Tibial nerve (tissue), 4 donors: ENCODE measurements around the gene PLSCR3. TPM values are rescaled to one million over a fixed set of nuclear protein-coding genes. Genes with fewer than 3 reads are reported as not detected.
"Not testable (repeated sequence)": the region's sequence is repeated elsewhere in the genome, so short reads cannot be mapped to it uniquely, and the experiment has no call there.

Experiments
- DNase-seq, 2 donors: peaks; one replicate each; pipeline ENCODE4 v3.0.0-alpha.2; 2019; ENCODE audit warnings: low spot score in 2 of 2
- H3K27ac ChIP-seq, 4 donors: fragments of 200-600 bp; sonication (generic) in 3 of 4; one replicate each; pipeline ENCODE4 v1.5.1; 2017 to 2019; ENCODE audit warnings: mild to moderate bottlenecking in 1 of 4
- H3K27me3 ChIP-seq, 2 donors: fragments of 200-600 bp; sonication (generic) in 1 of 2; one replicate each; pipeline versions ENCODE4 v1.5.1 to v1.6.0; 2017 to 2019
- H3K36me3 ChIP-seq, 3 donors: fragments of 200-600 bp; sonication (generic); one replicate each; pipeline ENCODE4 v1.5.1; 2018 to 2019
- H3K4me1 ChIP-seq, 4 donors: fragments of 200-600 bp; sonication (generic) in 3 of 4; one replicate each; pipeline ENCODE4 v1.5.1; 2017 to 2019
- H3K4me3 ChIP-seq, 4 donors: fragments of 200-600 bp; sonication (generic) in 3 of 4; one replicate each; pipeline ENCODE4 v1.5.1; 2017 to 2019; ENCODE audit warnings: mild to moderate bottlenecking in 1 of 4, moderate library complexity in 1 of 4
- H3K9me3 ChIP-seq, 4 donors: fragments of 200-600 bp; sonication (generic) in 3 of 4; one replicate each; pipeline ENCODE4 v1.5.1; 2017 to 2019
- EP300 ChIP-seq, 2 donors: sonication (generic); formaldehyde crosslinking; IDR thresholded peaks; one replicate each; pipeline ENCODE4 v1.6.1; 2017; ENCODE audit warnings: antibody characterized with exemption in 2 of 2, mild to moderate bottlenecking in 1 of 2
- POLR2A ChIP-seq, 2 donors: fragments of 450-650 bp; IDR thresholded peaks; one replicate each; pipeline ENCODE4 v1.6.1; 2017; ENCODE audit warnings: antibody characterized with exemption in 2 of 2, mild to moderate bottlenecking in 2 of 2, moderate library complexity in 2 of 2
- WGBS, 2 donors: methylation state at CpG; one replicate each; pipeline ENCODE4 v1.1.5; 2018; 5-methylcytosine and 5-hydroxymethylcytosine counted together
- total RNA-seq, 4 donors: library from RNA; depleted of rRNA; stranded (reverse); fragments of >200 nt; gene quantifications; one replicate each; pipeline ENCODE4 v1.1.0, GENCODE V29; 2016
- TF ChIP-seq, protein P1 (sequence below), 5 experiments: fragments of 200-600 bp in 3 of 5; fragments of 450-650 bp in 2 of 5; sonication (generic) in 3 of 5; IDR thresholded peaks; one replicate each; pipeline ENCODE4 v1.5.1; 2016 to 2019; ENCODE audit warnings: antibody characterized with exemption in 5 of 5, mild to moderate bottlenecking in 3 of 5, moderate library complexity in 2 of 5

The PLSCR3 gene
- total RNA-seq, 4 donors from 2014 or later, result 28.7 to 55.5 (median 42.9) TPM

- no peak for TF ChIP-seq EP300 (IDR thresholded peaks at IDR 0.05)
- TF ChIP-seq, protein P1, sequence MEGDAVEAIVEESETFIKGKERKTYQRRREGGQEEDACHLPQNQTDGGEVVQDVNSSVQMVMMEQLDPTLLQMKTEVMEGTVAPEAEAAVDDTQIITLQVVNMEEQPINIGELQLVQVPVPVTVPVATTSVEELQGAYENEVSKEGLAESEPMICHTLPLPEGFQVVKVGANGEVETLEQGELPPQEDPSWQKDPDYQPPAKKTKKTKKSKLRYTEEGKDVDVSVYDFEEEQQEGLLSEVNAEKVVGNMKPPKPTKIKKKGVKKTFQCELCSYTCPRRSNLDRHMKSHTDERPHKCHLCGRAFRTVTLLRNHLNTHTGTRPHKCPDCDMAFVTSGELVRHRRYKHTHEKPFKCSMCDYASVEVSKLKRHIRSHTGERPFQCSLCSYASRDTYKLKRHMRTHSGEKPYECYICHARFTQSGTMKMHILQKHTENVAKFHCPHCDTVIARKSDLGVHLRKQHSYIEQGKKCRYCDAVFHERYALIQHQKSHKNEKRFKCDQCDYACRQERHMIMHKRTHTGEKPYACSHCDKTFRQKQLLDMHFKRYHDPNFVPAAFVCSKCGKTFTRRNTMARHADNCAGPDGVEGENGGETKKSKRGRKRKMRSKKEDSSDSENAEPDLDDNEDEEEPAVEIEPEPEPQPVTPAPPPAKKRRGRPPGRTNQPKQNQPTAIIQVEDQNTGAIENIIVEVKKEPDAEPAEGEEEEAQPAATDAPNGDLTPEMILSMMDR (IDR thresholded peaks at IDR 0.05), result no peak
- no peak for TF ChIP-seq POLR2A (IDR thresholded peaks at IDR 0.05)
- Histone ChIP-seq H3K9me3 (no peaks in the 10 kb centered on the region), H3K36me3 (no peaks in the 10 kb centered on the region), H3K27ac (peak overlapping the region in 3 of 4 donors; percentile 45 to 79 (median 78)), H3K4me1 (peaks cover 0 to 40% (median 13%) of the 10 kb centered on the region in 4 donors), H3K4me3 (peak overlapping the region in 3 of 4 donors; percentile 20 to 61 (median 58)), H3K27me3 (peaks cover 0 to 54% of the 10 kb centered on the region in 2 donors)
- 30 to 38% methylated on average over 5 to 7 of the region's 7 CpGs for WGBS, 2 donors
- peak in 1 of 2 donors; percentile 26 for DNase-seq
These were observed 14.0 kb downstream of the PLSCR3 start for GRCh38 chr17:7380321-7380720.

DNA sequence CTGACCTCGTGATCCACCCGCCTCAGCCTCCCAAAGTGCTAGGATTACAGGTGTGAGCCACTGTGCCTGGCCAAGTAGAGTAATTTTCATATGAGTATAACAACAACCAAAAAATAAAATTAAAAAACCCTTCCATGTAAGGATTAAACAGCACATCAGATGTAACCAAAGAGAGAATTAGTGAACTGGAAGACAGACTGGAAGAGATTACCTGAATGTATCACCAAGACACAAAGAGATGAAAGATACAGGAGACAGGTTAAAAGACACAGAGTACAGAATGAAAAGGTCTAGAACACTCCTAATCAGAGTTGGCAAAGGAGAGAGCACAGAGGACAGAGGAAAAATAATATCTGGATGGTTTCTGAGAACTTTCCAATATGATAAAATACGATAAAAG is 15.2 kb downstream of the PLSCR3 start:
- WGBS, 2 donors, result 97 to 98% methylated on average over 3 of the region's 3 CpGs
- H3K36me3 ChIP-seq, result no peaks in the 10 kb centered on the region

DNA sequence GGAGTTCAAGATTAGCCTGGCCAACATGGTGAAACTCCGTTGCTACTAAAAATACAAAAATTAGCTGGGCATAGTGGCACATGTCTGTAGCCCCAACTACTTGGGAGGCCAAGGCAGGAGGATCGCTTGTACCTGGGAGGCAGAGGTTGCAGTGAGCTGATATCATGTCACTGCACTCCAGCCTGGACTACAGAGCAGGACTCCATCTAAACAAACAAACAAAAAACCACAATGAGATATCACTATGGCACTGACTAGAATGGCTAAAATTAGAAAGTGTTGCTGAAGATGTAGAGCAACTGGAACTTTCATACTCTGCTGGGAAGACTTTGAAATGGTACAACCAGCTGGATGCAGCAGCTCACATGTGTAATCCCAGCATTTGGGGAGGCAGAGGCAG is 20.0 kb downstream of the PLSCR3 start:
- H3K27me3 ChIP-seq, result peaks cover 0 to 15% of the 10 kb centered on the region in 2 donors
- no peaks in the 10 kb centered on the region for H3K9me3 ChIP-seq
- 89 to 91% methylated on average over 2 of the region's 2 CpGs for WGBS, 2 donors
- no peak for DNase-seq
- TF ChIP-seq POLR2A (IDR thresholded peaks at IDR 0.05) (no peak), EP300 (IDR thresholded peaks at IDR 0.05) (no peak)
- TF ChIP-seq, protein P1 (IDR thresholded peaks at IDR 0.05), result no peak
- no peaks in the 10 kb centered on the region for H3K36me3 ChIP-seq
- no peak overlapping the region for H3K27ac ChIP-seq
- no peak overlapping the region for H3K4me3 ChIP-seq
- H3K4me1 ChIP-seq, result no peaks in the 10 kb centered on the region

More for the DNA sequence above, 15.2 kb downstream of the PLSCR3 start:
- H3K9me3 ChIP-seq, result no peaks in the 10 kb centered on the region
- no peak overlapping the region for H3K27ac ChIP-seq
- H3K4me1 ChIP-seq, result peaks cover 0 to 35% (median 10%) of the 10 kb centered on the region in 4 donors
- H3K4me3 ChIP-seq, result no peak overlapping the region
- H3K27me3 ChIP-seq, result peaks cover 0 to 55% of the 10 kb centered on the region in 2 donors
- DNase-seq, result no peak
- no peak for TF ChIP-seq EP300 (IDR thresholded peaks at IDR 0.05)
- TF ChIP-seq, protein P1 (IDR thresholded peaks at IDR 0.05), result no peak
- no peak for TF ChIP-seq POLR2A (IDR thresholded peaks at IDR 0.05)

DNA sequence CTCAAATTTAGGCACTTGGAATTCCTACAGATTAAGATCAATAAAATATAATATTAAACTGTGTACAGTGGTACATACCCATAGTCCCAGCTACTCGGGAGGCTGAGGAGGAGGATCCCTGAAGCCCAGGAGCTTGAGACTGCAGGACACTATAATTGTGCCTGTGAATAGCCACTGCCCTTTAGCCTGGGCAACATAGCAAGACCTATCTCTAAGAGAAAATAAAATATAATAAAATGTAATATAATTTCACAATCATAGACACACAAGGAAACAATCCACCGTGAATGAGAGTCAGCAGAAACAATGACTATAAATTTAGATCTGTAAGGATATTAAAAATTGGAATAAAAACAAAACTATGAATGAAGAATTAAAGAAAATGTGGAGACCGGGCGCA is 23.5 kb downstream of the PLSCR3 start:
- no peak for DNase-seq
- H3K27me3 ChIP-seq, result peaks cover 0 to 6% of the 10 kb centered on the region in 2 donors
- H3K4me3 ChIP-seq, result no peak overlapping the region
- no peaks in the 10 kb centered on the region for H3K36me3 ChIP-seq
- no peaks in the 10 kb centered on the region for H3K4me1 ChIP-seq
- H3K27ac ChIP-seq, result no peak overlapping the region
- TF ChIP-seq POLR2A (IDR thresholded peaks at IDR 0.05) (no peak), EP300 (IDR thresholded peaks at IDR 0.05) (no peak)
- TF ChIP-seq, protein P1 (IDR thresholded peaks at IDR 0.05), result no peak
- H3K9me3 ChIP-seq, result no peaks in the 10 kb centered on the region
- 86% methylated on average over 4 of the region's 4 CpGs for WGBS, 2 donors

DNA sequence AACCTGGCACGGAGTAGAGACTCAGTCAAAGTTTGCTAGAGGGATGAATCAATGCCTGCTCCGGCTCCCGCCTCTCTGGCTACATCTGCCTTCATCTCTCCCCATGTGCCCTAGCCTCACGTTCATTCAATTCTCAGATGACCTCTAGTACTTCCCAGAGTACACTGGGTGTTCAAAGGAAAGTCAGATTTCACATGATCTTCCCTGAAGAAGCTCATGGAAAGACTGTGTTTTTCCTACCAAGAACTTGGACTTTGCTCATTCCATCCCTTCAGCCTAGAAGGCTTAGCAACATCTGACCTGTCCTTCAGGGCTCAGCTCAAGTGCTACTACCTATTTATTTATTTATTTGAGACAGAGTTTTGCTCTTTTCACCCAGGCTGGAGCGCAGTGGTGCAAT is 24.5 kb downstream of the PLSCR3 start:
- H3K9me3 ChIP-seq, result no peaks in the 10 kb centered on the region
- DNase-seq, result no peak
- no peak overlapping the region for H3K27ac ChIP-seq
- H3K4me3 ChIP-seq, result no peak overlapping the region
- TF ChIP-seq EP300 (IDR thresholded peaks at IDR 0.05) (no peak), POLR2A (IDR thresholded peaks at IDR 0.05) (no peak)
- TF ChIP-seq, protein P1 (IDR thresholded peaks at IDR 0.05), result no peak
- no peaks in the 10 kb centered on the region for H3K36me3 ChIP-seq
- H3K4me1 ChIP-seq, result no peaks in the 10 kb centered on the region
- WGBS, 2 donors, result 76 to 86% methylated on average over 5 of the region's 5 CpGs
- H3K27me3 ChIP-seq, result no peaks in the 10 kb centered on the region

DNA sequence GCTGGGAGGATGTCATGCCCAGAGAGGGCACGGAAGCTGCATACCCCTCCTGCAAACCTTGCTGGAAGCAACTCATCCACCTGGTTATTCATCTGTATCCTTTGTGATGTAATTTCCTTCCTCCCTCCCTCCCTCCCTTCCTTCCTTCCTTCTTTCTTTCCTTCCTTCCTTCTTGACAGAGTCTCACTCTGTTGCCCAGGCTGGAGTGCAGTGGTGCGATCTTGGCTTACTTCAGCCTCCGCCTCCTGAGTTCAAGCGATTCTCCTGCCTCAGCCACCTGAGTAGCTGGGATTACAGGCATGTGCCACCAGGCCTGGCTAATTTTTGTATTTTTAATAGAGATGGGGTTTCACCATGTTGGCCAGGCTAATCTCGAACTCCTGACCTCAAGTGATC is 25.7 kb downstream of the PLSCR3 start:
- not testable (repeated sequence) for H3K27me3 ChIP-seq, H3K4me3 ChIP-seq, H3K36me3 ChIP-seq, H3K4me1 ChIP-seq, H3K9me3 ChIP-seq, H3K27ac ChIP-seq, DNase-seq
- WGBS, 2 donors, result 86 to 87% methylated on average over 5 of the region's 5 CpGs
